ENCODE data around the gene ADAMTSL1.

DNA sequence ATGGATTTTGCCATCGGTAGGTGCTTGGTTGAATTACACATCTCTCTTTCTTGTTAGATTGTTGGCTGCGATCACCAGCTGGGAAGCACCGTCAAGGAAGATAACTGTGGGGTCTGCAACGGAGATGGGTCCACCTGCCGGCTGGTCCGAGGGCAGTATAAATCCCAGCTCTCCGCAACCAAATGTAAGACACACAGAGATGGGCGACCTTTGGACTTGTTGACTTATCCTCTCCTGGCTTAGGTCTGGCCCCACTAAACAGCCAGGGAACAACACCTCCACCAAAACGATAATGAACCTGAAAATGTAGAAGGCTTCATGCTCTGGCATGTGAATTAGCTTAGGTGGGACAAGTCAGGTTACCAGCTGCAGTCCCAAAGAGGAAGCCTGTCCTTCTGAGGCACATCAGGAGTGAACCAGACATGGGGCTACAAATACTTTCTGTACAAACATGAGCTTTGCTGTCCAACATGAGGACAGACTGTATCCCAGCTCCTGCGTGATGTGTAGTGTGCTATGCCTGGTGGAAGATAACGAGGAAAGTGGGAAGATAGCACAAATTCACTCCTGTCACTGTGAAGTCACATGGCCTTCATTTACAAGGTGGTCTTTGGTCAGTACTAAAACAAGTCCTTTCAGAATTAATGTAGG lies 148.4 kb downstream of the ADAMTSL1 start:
- TF ChIP-seq CTCF (conservative IDR thresholded peaks at IDR 0.05; ENCODE audit: low read length) (no peak), EZH2phosphoT487 (IDR thresholded peaks at IDR 0.05; ENCODE audit: borderline replicate concordance, low read depth, low read length) (no peak)
